ENCODE measurements around the gene OR1C1. TPM values are rescaled to one million over a fixed set of nuclear protein-coding genes. Genes with fewer than 3 reads are reported as not detected.
"Not testable (repeated sequence)": the region's sequence is repeated elsewhere in the genome, so short reads cannot be mapped to it uniquely, and the experiment has no call there.

OR1C1 gene, protein sequence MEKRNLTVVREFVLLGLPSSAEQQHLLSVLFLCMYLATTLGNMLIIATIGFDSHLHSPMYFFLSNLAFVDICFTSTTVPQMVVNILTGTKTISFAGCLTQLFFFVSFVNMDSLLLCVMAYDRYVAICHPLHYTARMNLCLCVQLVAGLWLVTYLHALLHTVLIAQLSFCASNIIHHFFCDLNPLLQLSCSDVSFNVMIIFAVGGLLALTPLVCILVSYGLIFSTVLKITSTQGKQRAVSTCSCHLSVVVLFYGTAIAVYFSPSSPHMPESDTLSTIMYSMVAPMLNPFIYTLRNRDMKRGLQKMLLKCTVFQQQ
- not detected in 2 replicates for total RNA-seq

DNA sequence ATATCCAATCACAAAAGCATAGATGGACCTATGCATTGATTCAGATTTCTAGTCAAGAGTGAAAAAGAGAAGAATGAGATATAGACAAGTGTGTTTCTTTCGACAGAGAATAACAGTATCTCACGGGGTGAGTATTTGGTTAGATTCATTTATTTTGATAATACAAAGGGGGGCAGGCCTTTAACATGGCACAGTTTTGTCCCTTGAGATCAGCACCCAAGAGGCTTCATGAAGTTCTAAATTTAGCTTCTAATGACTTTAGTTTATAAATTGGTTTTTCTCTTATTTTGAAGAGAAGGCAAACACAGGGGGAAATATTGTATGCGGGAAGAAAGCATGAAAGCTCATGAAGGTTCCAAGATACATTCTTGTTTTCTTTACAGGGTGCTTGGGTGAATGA, at the start of gene OR1C1:
OR1C1 (minus strand) TSS at position 101 of the 400 bp plus-strand sequence. CDS start 2,150 bp downstream, outside the sequence.
- no peak for DNase-seq (ENCODE audit: low read depth)
- no peak for TF ChIP-seq CTCF (conservative IDR thresholded peaks at IDR 0.05; ENCODE audit: low read depth, low read length)
- no peak within 1 kb of the TSS for H3K4me3 ChIP-seq (ENCODE audit: low read depth, low read length)

- DNase-seq (ENCODE audit: low read depth), result no peak
- no peak overlapping the region for H3K4me3 ChIP-seq (ENCODE audit: low read depth, low read length)
- TF ChIP-seq CTCF (conservative IDR thresholded peaks at IDR 0.05; ENCODE audit: low read depth, low read length), result no peak
Measured at GRCh38 chr1:247797518-247797917, 37.2 kb upstream of the OR1C1 start.

DNA sequence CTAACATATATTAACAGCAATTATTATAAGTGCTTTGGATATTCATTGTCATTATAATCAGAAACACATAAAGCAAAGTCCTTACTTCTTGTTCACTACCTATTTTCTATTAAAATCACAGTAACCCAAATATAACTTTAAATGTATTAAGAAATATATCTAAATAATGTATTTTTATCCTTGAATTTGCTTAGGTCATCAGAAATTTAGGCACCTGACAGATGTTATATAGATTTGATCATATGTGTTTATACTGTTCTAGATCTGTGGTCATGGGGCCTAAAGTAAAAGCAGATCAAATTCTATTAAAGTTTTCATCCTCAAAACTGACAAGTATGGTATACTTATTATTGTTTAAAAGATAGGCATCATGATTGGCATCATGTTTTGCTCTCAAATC, 9.2 kb upstream of the OR1C1 start:
- no peak for TF ChIP-seq CTCF (conservative IDR thresholded peaks at IDR 0.05; ENCODE audit: low read depth, low read length)
- DNase-seq (ENCODE audit: low read depth), result no peak
- H3K4me3 ChIP-seq (ENCODE audit: low read depth, low read length), result no peak overlapping the region

- not testable (repeated sequence) for H3K4me3 ChIP-seq (ENCODE audit: low read depth, low read length); DNase-seq (ENCODE audit: low read depth)
Measured at GRCh38 chr1:247754311-247754710, 6.0 kb downstream of the OR1C1 start.

- H3K4me3 ChIP-seq (ENCODE audit: low read depth, low read length), result no peak overlapping the region
- no peak for TF ChIP-seq CTCF (conservative IDR thresholded peaks at IDR 0.05; ENCODE audit: low read depth, low read length)
- DNase-seq (ENCODE audit: low read depth), result no peak
Measured at GRCh38 chr1:247749870-247750269, 10.5 kb downstream of the OR1C1 start.

DNA sequence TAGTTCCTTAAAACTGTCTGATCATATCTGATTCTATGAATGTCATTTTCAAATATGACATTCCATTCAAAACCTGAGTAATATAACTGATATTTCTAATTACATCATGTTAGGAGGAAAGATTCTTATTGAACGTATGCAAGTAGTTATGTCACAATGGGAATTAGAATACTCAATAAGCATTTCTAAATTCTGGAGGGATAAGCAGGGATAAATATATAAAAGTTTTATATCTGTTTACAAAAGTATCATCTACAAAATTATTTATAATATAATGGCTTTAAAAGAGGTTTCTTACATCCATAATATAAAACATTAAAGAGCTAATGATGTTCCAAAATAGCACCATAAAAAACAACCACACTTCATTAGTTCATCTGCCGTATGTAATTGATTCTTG, 12.3 kb downstream of the OR1C1 start, which contains the start of gene OR14A2:
OR14A2 (minus strand) TSS at position 101 of the 400 bp plus-strand sequence.
- H3K4me3 ChIP-seq (ENCODE audit: low read depth, low read length), result no peak within 1 kb of the TSS
- TF ChIP-seq CTCF (conservative IDR thresholded peaks at IDR 0.05; ENCODE audit: low read depth, low read length), result no peak
- DNase-seq (ENCODE audit: low read depth), result no peak

DNA sequence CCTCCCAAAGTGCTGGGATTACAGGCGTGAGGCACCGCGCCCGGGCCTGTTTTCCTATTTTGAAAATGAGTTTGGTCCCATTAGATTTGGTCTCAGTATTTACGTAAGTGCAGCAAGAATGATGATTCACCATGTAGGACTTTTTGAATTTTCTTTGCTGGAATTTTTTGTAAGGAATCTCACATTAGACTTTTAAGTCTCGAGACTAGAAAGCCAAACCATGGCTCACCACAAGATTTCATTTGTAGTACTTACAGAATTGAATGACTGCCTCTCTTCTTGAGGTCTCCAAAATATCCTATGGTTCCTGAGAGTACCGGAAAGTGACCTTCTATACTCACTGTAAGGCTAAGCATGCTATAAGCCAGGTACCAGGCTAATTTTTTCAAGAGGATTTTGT, 12.7 kb downstream of the OR1C1 start:
- no peak overlapping the region for H3K4me3 ChIP-seq (ENCODE audit: low read depth, low read length)
- no peak for TF ChIP-seq CTCF (conservative IDR thresholded peaks at IDR 0.05; ENCODE audit: low read depth, low read length)
- no peak for DNase-seq (ENCODE audit: low read depth)

All from epithelial cell of proximal tubule (primary cell).